A673 (cell line): ENCODE results near the gene PKLR. TPM values are rescaled to one million over a fixed set of nuclear protein-coding genes. Genes with fewer than 3 reads are reported as not detected.

Experiments used
- BruUV-seq: library from RNA; stranded (reverse); fragments of 400-500 nt; replicated peaks from 2 replicates; lab custom pipeline; 2021; lab: Mats Ljungman, UMichigan
- CTCF ChIA-PET: fragments of 300-600 bp; sonication (Branson Sonifier 250); formaldehyde crosslinking; loops from one replicate; lab custom pipeline; 2022; ENCODE audit warnings: antibody characterized with exemption; lab: Charles Lee
- POLR2A ChIA-PET: fragments of 300-600 bp; sonication (Branson Sonifier 250); formaldehyde crosslinking; loops from one replicate; lab custom pipeline; 2022; ENCODE audit warnings: antibody characterized with exemption; ENCODE audit not compliant: low non-redundant PET; lab: Charles Lee
- DNase-seq: peaks from one replicate; pipeline ENCODE4 v3.0.0-alpha.2; 2015; ENCODE audit warnings: low spot score
- H3K27ac ChIP-seq: fragments of 200-600 bp; sonication (generic); 2 replicates; pipeline ENCODE4 v1.5.1; 2016; ENCODE audit warnings: mixed run types, low read depth, mild to moderate bottlenecking, mixed read lengths, antibody characterized with exemption, low read length; ENCODE audit not compliant: poor library complexity, severe bottlenecking
- H3K27me3 ChIP-seq: fragments of 200-600 bp; sonication (generic); replicated peaks from 2 replicates; pipeline ENCODE4 v1.6.1; 2017; ENCODE audit warnings: mixed run types, low read depth, mild to moderate bottlenecking, mixed read lengths, antibody characterized with exemption, low read length; ENCODE audit not compliant: insufficient read depth, poor library complexity
- H3K36me3 ChIP-seq: fragments of 200-600 bp; sonication (generic); 2 replicates; pipeline ENCODE4 v1.6.1; 2016; ENCODE audit warnings: mixed run types, mild to moderate bottlenecking, mixed read lengths, antibody characterized with exemption, low read length; ENCODE audit not compliant: insufficient read depth, poor library complexity, severe bottlenecking
- H3K4me1 ChIP-seq: fragments of 200-600 bp; sonication (generic); 2 replicates; pipeline ENCODE4 v1.6.1; 2017; ENCODE audit warnings: mixed run types, mild to moderate bottlenecking, mixed read lengths, antibody characterized with exemption, low read length; ENCODE audit not compliant: insufficient read depth, poor library complexity, severe bottlenecking
- H3K4me3 ChIP-seq: fragments of 200-600 bp; sonication (generic); 2 replicates; pipeline ENCODE4 v1.5.1; 2016; ENCODE audit warnings: low read depth, mixed run types, mild to moderate bottlenecking, mixed read lengths, low read length; ENCODE audit not compliant: poor library complexity, severe bottlenecking
- H3K9me3 ChIP-seq: fragments of 200-600 bp; sonication (generic); 2 replicates; pipeline ENCODE4 v1.6.1; 2016; ENCODE audit warnings: mixed run types, low read depth, mild to moderate bottlenecking, mixed read lengths, antibody characterized with exemption, low read length; ENCODE audit not compliant: poor library complexity, severe bottlenecking
- EZH2 ChIP-seq: fragments of 200-600 bp; sonication (generic); IDR thresholded peaks from 2 replicates; pipeline ENCODE4 v1.6.1; 2017; ENCODE audit warnings: borderline replicate concordance, low read depth, mild to moderate bottlenecking, mixed read lengths, antibody characterized with exemption, low read length; ENCODE audit not compliant: poor library complexity, severe bottlenecking
- intact Hi-C: fragments of 100-400 bp; cut with micrococcal nuclease; formaldehyde crosslinking; loops from one replicate; pipeline ENCODE4 v1.10.0; 2022; ENCODE audit not compliant: unreplicated experiment
- total RNA-seq: library from RNA; stranded (reverse); gene quantifications from 2 replicates; pipeline ENCODE4 v1.2.3, GENCODE V29; 2021
- TF ChIP-seq, protein P1 (sequence below): fragments of 300-800, 200-600 bp; sonication (generic); conservative IDR thresholded peaks from 2 replicates; pipeline ENCODE4 v1.5.1; 2017; ENCODE audit warnings: low read depth, mild to moderate bottlenecking, antibody characterized with exemption, low read length, moderate library complexity, mixed read lengths

PKLR gene
- total RNA-seq, 1 experiment from 2014 or later: not detected

DNA sequence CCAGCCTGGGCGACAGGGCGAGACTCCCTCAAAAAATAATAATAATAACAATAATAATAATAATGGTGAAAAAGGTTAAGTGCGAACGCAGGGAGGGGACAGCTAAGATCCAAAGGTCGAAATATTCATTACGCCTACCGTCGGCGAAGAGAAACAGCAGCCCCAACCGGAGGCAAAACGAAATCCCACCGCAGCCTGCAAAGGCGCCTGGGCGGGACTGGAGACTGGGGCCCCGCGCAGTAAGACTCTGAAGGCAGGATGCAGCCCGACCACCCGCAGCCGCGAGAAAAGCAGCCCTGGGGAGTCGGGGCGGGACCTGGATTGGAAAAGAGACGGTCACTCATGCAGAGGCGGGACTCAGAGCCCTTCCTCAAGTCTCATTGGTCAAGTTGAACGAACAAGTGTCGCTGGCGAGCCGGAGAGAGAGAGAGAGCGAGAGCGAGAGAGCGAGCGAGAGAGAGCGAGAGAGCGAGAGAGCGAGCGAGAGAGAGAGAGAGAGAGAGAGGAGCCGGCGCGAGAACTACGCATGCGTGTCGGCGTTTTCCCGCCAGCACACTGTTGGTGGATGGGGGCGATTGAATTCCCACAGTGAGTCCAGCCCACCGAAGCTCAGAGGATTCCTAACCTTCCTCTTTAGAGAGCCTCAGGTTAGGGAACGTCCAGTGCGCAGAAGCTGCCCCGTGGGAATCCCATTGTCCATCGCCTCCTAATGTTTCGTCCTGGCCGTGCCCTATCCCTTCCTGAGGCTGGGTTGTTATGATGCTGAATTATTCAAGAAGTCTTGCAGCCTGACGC lies 56.7 kb downstream of the PKLR start:
- H3K27me3 ChIP-seq: no peaks in the 10 kb centered on the region
- peak overlapping the region; percentile 86 for H3K27ac ChIP-seq
- H3K36me3 ChIP-seq: peaks cover 19% of the 10 kb centered on the region
- ChIA-PET POLR2A (no interaction called here), CTCF (interaction anchor here (0.7 to 1.0 kb wide), 3 partner anchors 38 to 685 kb away, joined by 3 to 5 read pairs (median 4); no protein-coding TSS in a partner anchor)
- TF ChIP-seq EZH2: no peak
- TF ChIP-seq, protein P1, sequence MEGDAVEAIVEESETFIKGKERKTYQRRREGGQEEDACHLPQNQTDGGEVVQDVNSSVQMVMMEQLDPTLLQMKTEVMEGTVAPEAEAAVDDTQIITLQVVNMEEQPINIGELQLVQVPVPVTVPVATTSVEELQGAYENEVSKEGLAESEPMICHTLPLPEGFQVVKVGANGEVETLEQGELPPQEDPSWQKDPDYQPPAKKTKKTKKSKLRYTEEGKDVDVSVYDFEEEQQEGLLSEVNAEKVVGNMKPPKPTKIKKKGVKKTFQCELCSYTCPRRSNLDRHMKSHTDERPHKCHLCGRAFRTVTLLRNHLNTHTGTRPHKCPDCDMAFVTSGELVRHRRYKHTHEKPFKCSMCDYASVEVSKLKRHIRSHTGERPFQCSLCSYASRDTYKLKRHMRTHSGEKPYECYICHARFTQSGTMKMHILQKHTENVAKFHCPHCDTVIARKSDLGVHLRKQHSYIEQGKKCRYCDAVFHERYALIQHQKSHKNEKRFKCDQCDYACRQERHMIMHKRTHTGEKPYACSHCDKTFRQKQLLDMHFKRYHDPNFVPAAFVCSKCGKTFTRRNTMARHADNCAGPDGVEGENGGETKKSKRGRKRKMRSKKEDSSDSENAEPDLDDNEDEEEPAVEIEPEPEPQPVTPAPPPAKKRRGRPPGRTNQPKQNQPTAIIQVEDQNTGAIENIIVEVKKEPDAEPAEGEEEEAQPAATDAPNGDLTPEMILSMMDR: peak; percentile 51
- intact Hi-C loops: loop anchor here (1.0 to 5.0 kb wide), 2 partner anchors 37 to 64 kb away; partner anchors contain the start of genes FDPS, MTX1 and THBS3
- H3K9me3 ChIP-seq: no peaks in the 10 kb centered on the region
- H3K4me3 ChIP-seq: peak overlapping the region; percentile 56
- H3K4me1 ChIP-seq: peaks cover 30% of the 10 kb centered on the region
- BruUV-seq: no TSS peak
- peak; percentile 100 for DNase-seq

DNA sequence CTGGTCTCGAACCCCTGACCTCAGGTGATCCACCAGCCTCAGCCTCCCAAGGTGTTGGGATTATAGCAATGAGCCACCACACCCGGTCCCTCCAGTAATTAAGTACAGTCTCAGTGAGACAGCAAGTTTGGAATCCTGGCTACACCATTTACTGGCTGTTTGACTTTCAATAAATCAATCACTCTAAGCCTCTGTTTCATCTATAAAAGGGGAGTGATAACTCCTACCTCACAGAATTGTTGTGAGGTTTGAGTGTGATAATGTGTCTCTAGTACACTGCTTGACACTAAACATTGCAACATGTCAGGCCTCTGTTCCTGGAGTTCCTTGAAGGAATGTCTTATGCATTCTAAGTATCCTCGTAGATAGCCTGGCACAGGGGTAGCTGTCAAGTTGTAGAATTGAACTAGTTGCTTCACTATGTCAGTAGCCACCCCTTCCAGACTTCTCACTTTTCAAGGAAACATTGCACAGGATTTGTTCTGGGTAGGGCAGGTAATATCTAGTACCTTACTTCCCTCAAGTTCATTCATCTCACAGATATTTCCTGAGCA lies 58.4 kb downstream of the PKLR start:
- H3K4me3 ChIP-seq: peak overlapping the region; percentile 56

DNA sequence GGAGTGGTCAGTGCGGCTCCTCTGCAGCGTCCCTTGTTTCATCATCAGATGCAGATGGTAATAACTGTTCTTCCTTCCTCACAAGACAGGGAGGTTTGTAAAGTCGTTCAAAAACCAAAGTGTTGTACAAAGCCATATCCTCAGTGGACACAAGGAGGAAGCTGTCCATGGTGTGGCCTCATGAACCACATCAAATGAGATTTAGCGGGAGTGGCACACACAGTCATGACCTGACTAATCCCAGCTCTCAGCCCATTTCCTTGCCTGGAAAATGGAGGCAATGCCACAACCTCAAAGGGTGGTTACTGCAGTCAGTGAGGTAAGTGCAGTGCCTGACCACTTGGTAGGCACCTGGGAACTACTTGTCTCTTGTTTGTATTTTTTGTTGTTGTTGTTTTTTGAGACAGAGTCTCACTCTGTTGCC lies 59.4 kb downstream of the PKLR start:
- ChIA-PET CTCF (interaction anchor here (2.2 kb wide), 1 partner anchor 9 kb away, joined by 7 read pairs; no protein-coding TSS in a partner anchor), POLR2A (no interaction called here)
- intact Hi-C loops: loop anchor here (5.0 kb wide), 1 partner anchor 35 kb away; the partner anchor contains the start of genes MTX1 and THBS3
- Histone ChIP-seq H3K4me1 (peaks cover 30% of the 10 kb centered on the region), H3K27me3 (no peaks in the 10 kb centered on the region), H3K36me3 (peaks cover 4% of the 10 kb centered on the region), H3K4me3 (no peak overlapping the region), H3K27ac (peak overlapping the region; percentile 38), H3K9me3 (no peaks in the 10 kb centered on the region)
- TF ChIP-seq, protein P1: no peak
- no peak for TF ChIP-seq EZH2
- no TSS peak for BruUV-seq
- DNase-seq: no peak

More for the DNA sequence above, 58.4 kb downstream of the PKLR start:
- TF ChIP-seq, protein P1: no peak
- no peak for TF ChIP-seq EZH2
- Histone ChIP-seq H3K27me3 (no peaks in the 10 kb centered on the region), H3K4me1 (peaks cover 30% of the 10 kb centered on the region), H3K27ac (peak overlapping the region; percentile 86), H3K36me3 (peaks cover 12% of the 10 kb centered on the region), H3K9me3 (no peaks in the 10 kb centered on the region)
- ChIA-PET POLR2A (no interaction called here), CTCF (no interaction called here)
- DNase-seq: no peak
- no TSS peak for BruUV-seq
- intact Hi-C loops: loop anchor here (5.0 kb wide), 1 partner anchor 36 kb away; the partner anchor contains the start of genes MTX1 and THBS3
